Suprapubic skin (tissue), 3 donors: ENCODE results near the gene FAM117A.

Experiments
- EP300 ChIP-seq: sonication (generic); formaldehyde crosslinking; IDR thresholded peaks from one replicate; pipeline ENCODE4 v1.6.1; 2017; ENCODE audit warnings: antibody characterized with exemption
- POLR2A ChIP-seq, 2 donors: fragments of 450-650 bp; IDR thresholded peaks; one replicate each; pipeline ENCODE4 v1.6.1; 2017; ENCODE audit warnings: antibody characterized with exemption in 2 of 2, mild to moderate bottlenecking in 2 of 2, moderate library complexity in 2 of 2
- TF ChIP-seq, protein P1 (sequence below), 2 donors: fragments of 200-600 bp in 1 of 2; fragments of 450-650 bp in 1 of 2; sonication (generic) in 1 of 2; IDR thresholded peaks; one replicate each; pipeline ENCODE4 v1.5.1; 2016 to 2019; ENCODE audit warnings: antibody characterized with exemption in 2 of 2, mild to moderate bottlenecking in 1 of 2, moderate library complexity in 1 of 2

- TF ChIP-seq, protein P1, sequence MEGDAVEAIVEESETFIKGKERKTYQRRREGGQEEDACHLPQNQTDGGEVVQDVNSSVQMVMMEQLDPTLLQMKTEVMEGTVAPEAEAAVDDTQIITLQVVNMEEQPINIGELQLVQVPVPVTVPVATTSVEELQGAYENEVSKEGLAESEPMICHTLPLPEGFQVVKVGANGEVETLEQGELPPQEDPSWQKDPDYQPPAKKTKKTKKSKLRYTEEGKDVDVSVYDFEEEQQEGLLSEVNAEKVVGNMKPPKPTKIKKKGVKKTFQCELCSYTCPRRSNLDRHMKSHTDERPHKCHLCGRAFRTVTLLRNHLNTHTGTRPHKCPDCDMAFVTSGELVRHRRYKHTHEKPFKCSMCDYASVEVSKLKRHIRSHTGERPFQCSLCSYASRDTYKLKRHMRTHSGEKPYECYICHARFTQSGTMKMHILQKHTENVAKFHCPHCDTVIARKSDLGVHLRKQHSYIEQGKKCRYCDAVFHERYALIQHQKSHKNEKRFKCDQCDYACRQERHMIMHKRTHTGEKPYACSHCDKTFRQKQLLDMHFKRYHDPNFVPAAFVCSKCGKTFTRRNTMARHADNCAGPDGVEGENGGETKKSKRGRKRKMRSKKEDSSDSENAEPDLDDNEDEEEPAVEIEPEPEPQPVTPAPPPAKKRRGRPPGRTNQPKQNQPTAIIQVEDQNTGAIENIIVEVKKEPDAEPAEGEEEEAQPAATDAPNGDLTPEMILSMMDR (IDR thresholded peaks at IDR 0.05), result no peak
- TF ChIP-seq POLR2A (IDR thresholded peaks at IDR 0.05), result no peak
- no peak for TF ChIP-seq EP300
Measured at GRCh38 chr17:49727380-49727779, 36.6 kb downstream of the FAM117A start.
